ENCODE results near the gene GRB14. TPM values are rescaled to one million over a fixed set of nuclear protein-coding genes. Genes with fewer than 3 reads are reported as not detected.

The GRB14 gene
- polyA plus RNA-seq, 1 of the 3 experiments (the other 2 are of a cell fraction) = 3.9 TPM

GRCh38 chr2:164625378-164625971 lies 4.2 kb upstream of the GRB14 start:
- DNase-seq = no peak
- WGBS (ENCODE audit: low lambda C conversion rate) = 48% methylated on average over 3 of the region's 3 CpGs
- H4K20me1 ChIP-seq (ENCODE audit: insufficient read depth) = no peaks in the 10 kb centered on the region
- H3K27me3 ChIP-seq (ENCODE audit: insufficient read depth) = no peaks in the 10 kb centered on the region
- H3F3A ChIP-seq (replicated peaks; ENCODE audit: insufficient read depth) = peaks cover 37% of the 10 kb centered on the region
- peaks cover 0 to 16% of the 10 kb centered on the region in 2 experiments for H3K4me1 ChIP-seq (ENCODE audit: control insufficient read depth in 1 of 2, insufficient read depth in 2 of 2, low read depth in 1 of 2, low read length in 1 of 2)
- H3K36me3 ChIP-seq (replicated peaks in 1 of 2; ENCODE audit: control insufficient read depth in 1 of 2, insufficient read depth in 2 of 2, low read length in 1 of 2) = no peaks in the 10 kb centered on the region
- no peak overlapping the region; a peak in 1 of 4 replicates for H3K4me3 ChIP-seq (ENCODE audit: low read depth in 2 of 2, low read length in 1 of 2)
- peak overlapping the region; percentile 77; the same call in 1 of the 2 replicates for H2AFZ ChIP-seq (ENCODE audit: low read depth)
- peaks cover 2% of the 10 kb centered on the region for H3K79me2 ChIP-seq (ENCODE audit: insufficient read depth)
- peak overlapping the region in 1 of 2 experiments; percentile 63; a peak in 2 of 4 replicates for H3K27ac ChIP-seq (ENCODE audit: low read depth in 2 of 2, low read length in 1 of 2)
- ChIA-PET POLR2A (no interaction called here), CTCF (interaction anchor here (1.4 kb wide), 1 partner anchor 65 kb away, joined by 3 read pairs; no protein-coding TSS in a partner anchor)
- no peaks in the 10 kb centered on the region for H3K9me2 ChIP-seq
- no peak overlapping the region; the same call in 1 of the 2 replicates for H3K9ac ChIP-seq
- peak overlapping the region; percentile 44; the same call in 1 of the 2 replicates for H3K4me2 ChIP-seq
- TF ChIP-seq, protein P1, sequence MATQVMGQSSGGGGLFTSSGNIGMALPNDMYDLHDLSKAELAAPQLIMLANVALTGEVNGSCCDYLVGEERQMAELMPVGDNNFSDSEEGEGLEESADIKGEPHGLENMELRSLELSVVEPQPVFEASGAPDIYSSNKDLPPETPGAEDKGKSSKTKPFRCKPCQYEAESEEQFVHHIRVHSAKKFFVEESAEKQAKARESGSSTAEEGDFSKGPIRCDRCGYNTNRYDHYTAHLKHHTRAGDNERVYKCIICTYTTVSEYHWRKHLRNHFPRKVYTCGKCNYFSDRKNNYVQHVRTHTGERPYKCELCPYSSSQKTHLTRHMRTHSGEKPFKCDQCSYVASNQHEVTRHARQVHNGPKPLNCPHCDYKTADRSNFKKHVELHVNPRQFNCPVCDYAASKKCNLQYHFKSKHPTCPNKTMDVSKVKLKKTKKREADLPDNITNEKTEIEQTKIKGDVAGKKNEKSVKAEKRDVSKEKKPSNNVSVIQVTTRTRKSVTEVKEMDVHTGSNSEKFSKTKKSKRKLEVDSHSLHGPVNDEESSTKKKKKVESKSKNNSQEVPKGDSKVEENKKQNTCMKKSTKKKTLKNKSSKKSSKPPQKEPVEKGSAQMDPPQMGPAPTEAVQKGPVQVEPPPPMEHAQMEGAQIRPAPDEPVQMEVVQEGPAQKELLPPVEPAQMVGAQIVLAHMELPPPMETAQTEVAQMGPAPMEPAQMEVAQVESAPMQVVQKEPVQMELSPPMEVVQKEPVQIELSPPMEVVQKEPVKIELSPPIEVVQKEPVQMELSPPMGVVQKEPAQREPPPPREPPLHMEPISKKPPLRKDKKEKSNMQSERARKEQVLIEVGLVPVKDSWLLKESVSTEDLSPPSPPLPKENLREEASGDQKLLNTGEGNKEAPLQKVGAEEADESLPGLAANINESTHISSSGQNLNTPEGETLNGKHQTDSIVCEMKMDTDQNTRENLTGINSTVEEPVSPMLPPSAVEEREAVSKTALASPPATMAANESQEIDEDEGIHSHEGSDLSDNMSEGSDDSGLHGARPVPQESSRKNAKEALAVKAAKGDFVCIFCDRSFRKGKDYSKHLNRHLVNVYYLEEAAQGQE (IDR thresholded peaks at IDR 0.05; ENCODE audit: low read depth, low read length) = no peak
- peak; percentile 46 for TF ChIP-seq JUND (IDR thresholded peaks at IDR 0.05)
- TF ChIP-seq FOSL2 (IDR thresholded peaks at IDR 0.05; ENCODE audit: borderline replicate concordance, low read depth) = peak; percentile 58
- TF ChIP-seq, protein P2, sequence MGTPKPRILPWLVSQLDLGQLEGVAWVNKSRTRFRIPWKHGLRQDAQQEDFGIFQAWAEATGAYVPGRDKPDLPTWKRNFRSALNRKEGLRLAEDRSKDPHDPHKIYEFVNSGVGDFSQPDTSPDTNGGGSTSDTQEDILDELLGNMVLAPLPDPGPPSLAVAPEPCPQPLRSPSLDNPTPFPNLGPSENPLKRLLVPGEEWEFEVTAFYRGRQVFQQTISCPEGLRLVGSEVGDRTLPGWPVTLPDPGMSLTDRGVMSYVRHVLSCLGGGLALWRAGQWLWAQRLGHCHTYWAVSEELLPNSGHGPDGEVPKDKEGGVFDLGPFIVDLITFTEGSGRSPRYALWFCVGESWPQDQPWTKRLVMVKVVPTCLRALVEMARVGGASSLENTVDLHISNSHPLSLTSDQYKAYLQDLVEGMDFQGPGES (IDR thresholded peaks at IDR 0.05; ENCODE audit: low read depth, low read length) = no peak
- no peak for TF ChIP-seq ELF1 (IDR thresholded peaks at IDR 0.05)
- peak; percentile 48 for TF ChIP-seq TCF12 (IDR thresholded peaks at IDR 0.05)
- TF ChIP-seq TEAD4 (IDR thresholded peaks at IDR 0.05; ENCODE audit: borderline replicate concordance, insufficient read depth) = no peak
- no peak for TF ChIP-seq YY1 (IDR thresholded peaks at IDR 0.05; ENCODE audit: low read depth)
- no peak for TF ChIP-seq GABPA (IDR thresholded peaks at IDR 0.05; ENCODE audit: low read depth)
- no peak for TF ChIP-seq RAD21 (IDR thresholded peaks at IDR 0.05; ENCODE audit: low read length)
- peak; percentile 64 for TF ChIP-seq PBX3 (IDR thresholded peaks at IDR 0.05)
- TF ChIP-seq NFIC (IDR thresholded peaks at IDR 0.05; ENCODE audit: borderline replicate concordance) = peak; percentile 8; the same call in 1 of the 2 replicates
- no peak for TF ChIP-seq GATA2 (CRISPR knock-in tag; IDR thresholded peaks at IDR 0.05)
- no peak for TF ChIP-seq MEF2A (IDR thresholded peaks at IDR 0.05; ENCODE audit: borderline replicate concordance, low read depth)
- H3K9me3 ChIP-seq = no peaks in the 10 kb centered on the region

Measured in SK-N-SH (cell line).